ENCODE results near the gene WFDC1. TPM values are rescaled to one million over a fixed set of nuclear protein-coding genes. Genes with fewer than 3 reads are reported as not detected.

WFDC1 gene
- total RNA-seq, 2 donors from 2014 or later: 0.78 to 2.3 TPM

DNA sequence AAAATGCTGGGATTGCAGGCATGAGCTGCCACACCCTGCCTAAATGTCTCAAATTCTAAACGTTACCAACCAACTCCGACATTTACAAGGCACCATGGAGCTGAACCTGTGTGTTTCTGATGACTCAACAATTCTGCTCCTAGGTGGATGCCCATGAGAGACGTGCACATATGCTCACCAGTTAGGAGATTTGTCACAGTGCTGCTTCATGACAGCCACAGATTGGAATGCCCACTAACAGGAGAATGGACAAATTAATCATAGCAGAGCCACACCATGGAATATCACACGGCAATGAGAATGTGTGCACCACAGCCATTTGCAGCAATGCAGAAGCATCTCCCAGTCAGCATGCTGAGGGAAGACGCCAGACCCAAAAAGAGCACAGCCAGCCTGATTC lies 46.8 kb upstream of the WFDC1 start:
- TF ChIP-seq POLR2A (IDR thresholded peaks at IDR 0.05): no peak
- TF ChIP-seq, protein P1, sequence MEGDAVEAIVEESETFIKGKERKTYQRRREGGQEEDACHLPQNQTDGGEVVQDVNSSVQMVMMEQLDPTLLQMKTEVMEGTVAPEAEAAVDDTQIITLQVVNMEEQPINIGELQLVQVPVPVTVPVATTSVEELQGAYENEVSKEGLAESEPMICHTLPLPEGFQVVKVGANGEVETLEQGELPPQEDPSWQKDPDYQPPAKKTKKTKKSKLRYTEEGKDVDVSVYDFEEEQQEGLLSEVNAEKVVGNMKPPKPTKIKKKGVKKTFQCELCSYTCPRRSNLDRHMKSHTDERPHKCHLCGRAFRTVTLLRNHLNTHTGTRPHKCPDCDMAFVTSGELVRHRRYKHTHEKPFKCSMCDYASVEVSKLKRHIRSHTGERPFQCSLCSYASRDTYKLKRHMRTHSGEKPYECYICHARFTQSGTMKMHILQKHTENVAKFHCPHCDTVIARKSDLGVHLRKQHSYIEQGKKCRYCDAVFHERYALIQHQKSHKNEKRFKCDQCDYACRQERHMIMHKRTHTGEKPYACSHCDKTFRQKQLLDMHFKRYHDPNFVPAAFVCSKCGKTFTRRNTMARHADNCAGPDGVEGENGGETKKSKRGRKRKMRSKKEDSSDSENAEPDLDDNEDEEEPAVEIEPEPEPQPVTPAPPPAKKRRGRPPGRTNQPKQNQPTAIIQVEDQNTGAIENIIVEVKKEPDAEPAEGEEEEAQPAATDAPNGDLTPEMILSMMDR (IDR thresholded peaks at IDR 0.05): no peak
- Histone ChIP-seq H3K9me3 (no peaks in the 10 kb centered on the region), H3K27ac (no peak overlapping the region), H3K27me3 (no peaks in the 10 kb centered on the region), H3K4me1 (no peaks in the 10 kb centered on the region), H3K36me3 (replicated peaks in 1 of 2; ENCODE audit: insufficient read depth in 1 of 2, low read depth in 2 of 2) (no peaks in the 10 kb centered on the region), H3K4me3 (no peak overlapping the region)
- intact Hi-C loops (cut with DNase I): no loop called here
- DNase-seq: no peak
- ATAC-seq: no peak
- 61 to 64% methylated on average over 5 of the region's 5 CpGs for WGBS, 2 donors

DNA sequence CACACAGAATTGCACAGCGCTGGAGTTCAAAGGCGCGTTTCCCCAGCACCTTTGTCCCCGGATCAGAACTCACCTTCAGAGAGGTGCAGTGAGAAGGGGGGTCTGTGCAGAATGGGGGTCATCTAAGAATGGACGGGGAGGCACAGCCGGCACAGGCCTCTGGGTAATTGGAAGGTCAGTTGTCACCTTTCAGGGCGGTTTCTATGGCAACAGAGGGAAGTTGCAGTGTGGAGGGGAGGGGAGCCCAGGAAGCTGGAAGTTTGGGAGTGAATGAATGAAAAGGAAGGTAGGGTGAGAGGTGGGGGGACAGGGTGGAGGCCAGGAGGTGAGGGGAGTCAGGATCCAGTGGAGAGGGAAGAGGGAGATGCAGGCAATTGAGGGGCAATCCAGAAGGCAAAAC lies 42.5 kb upstream of the WFDC1 start:
- no peak overlapping the region for H3K4me3 ChIP-seq
- DNase-seq (no peak), ATAC-seq (no peak)
- H3K36me3 ChIP-seq (replicated peaks in 1 of 2; ENCODE audit: insufficient read depth in 1 of 2, low read depth in 2 of 2): no peaks in the 10 kb centered on the region
- intact Hi-C loops (cut with DNase I): no loop called here
- H3K9me3 ChIP-seq: no peaks in the 10 kb centered on the region
- H3K27ac ChIP-seq: no peak overlapping the region
- TF ChIP-seq, protein P1 (IDR thresholded peaks at IDR 0.05): no peak
- TF ChIP-seq POLR2A (IDR thresholded peaks at IDR 0.05): no peak
- 42 to 45% methylated on average over 7 of the region's 7 CpGs for WGBS, 2 donors
- H3K27me3 ChIP-seq: no peaks in the 10 kb centered on the region
- no peaks in the 10 kb centered on the region for H3K4me1 ChIP-seq

DNA sequence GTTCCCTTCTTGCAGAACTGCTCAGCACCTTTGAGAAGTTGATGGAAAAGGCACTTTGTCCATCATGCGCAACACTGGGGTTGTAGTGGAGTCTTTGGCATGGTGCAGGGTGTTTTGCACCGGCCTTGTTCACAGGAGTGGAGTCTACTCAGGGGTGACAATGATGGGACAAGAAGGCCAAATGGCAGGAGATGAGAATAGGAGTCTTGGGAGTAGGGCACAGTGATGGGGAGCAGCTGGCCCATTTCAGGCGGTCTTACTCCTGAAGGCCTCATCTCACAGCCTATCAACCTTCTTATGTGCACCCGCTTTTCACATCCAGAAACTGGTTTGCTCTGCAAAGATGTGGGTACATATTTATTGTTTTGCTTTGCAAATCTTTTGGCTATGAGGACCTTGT lies 41.5 kb upstream of the WFDC1 start:
- WGBS, 2 donors: 69 to 70% methylated on average over 4 of the region's 4 CpGs
- Histone ChIP-seq H3K36me3 (replicated peaks in 1 of 2; ENCODE audit: insufficient read depth in 1 of 2, low read depth in 2 of 2) (no peaks in the 10 kb centered on the region), H3K27ac (no peak overlapping the region), H3K4me1 (no peaks in the 10 kb centered on the region), H3K4me3 (no peak overlapping the region), H3K27me3 (no peaks in the 10 kb centered on the region), H3K9me3 (no peaks in the 10 kb centered on the region)
- ATAC-seq (no peak), DNase-seq (no peak)
- TF ChIP-seq, protein P1 (IDR thresholded peaks at IDR 0.05): no peak
- TF ChIP-seq POLR2A (IDR thresholded peaks at IDR 0.05): no peak
- intact Hi-C loops (cut with DNase I): no loop called here

DNA sequence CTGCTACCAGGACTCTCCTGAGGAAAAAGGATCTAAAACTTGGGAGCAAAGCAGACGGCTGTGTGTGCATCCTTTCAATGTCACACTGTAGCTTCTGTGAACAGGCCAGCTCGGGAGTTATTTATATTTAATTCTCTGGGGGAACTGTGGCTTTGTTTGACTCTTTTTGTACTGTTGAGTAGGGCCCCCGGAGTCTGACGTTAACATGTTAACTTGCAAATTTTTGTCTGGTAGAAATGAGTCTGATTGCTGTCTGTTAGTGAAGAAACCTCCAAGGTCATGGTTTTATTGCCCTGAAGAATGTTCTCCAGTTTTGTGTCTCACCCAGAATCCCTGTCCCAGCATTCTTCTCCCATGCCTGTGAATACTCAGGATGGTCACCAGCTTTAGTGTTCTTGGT lies 40.6 kb upstream of the WFDC1 start:
- no peak overlapping the region for H3K4me3 ChIP-seq
- DNase-seq (no peak), ATAC-seq (no peak)
- H3K9me3 ChIP-seq: no peaks in the 10 kb centered on the region
- no peak overlapping the region for H3K27ac ChIP-seq
- H3K36me3 ChIP-seq (replicated peaks in 1 of 2; ENCODE audit: insufficient read depth in 1 of 2, low read depth in 2 of 2): no peaks in the 10 kb centered on the region
- WGBS, 2 donors: 40 to 41% methylated on average over 4 of the region's 4 CpGs
- TF ChIP-seq, protein P1 (IDR thresholded peaks at IDR 0.05): no peak
- no peak for TF ChIP-seq POLR2A (IDR thresholded peaks at IDR 0.05)
- intact Hi-C loops (cut with DNase I): no loop called here
- no peaks in the 10 kb centered on the region for H3K4me1 ChIP-seq
- no peaks in the 10 kb centered on the region for H3K27me3 ChIP-seq

DNA sequence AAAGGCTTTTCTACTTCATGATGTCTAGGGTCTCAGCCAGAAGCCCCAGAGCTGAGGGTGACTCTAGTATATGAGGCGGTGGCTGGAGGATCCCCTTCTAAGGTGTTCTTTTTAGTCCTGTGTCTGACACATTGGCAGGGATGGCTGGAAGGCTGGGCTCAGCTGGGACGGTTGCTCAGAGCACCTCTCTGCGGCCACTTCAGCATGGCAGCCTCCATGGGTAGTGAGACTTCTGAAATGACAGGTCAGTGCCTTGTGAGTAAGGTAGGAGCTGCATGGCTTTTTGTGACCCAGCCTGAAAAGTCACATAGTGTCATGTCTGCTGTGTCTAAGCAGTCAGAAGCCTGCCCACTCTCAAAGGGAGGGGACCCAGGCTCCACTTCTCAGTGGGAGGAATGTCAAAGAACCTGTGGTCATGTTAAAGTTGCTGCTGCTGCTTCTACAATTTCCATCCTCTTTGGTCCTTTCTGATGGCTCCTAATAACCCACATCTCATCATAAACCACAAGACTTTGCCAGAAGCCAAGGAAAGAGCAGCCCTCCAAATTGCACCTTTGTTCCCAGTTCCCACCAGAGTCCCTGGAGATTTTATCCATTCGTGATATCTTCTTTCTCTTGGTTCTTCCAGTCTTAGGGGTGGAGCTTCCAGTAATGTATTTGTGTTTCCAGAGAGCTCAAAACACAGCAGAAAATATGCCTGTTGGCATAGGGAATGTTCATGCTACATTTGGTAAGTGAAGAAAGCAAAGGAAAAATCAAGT lies 39.4 kb upstream of the WFDC1 start:
- Histone ChIP-seq H3K9me3 (no peaks in the 10 kb centered on the region), H3K4me3 (no peak overlapping the region), H3K4me1 (no peaks in the 10 kb centered on the region), H3K36me3 (replicated peaks in 1 of 2; ENCODE audit: insufficient read depth in 1 of 2, low read depth in 2 of 2) (no peaks in the 10 kb centered on the region), H3K27me3 (no peaks in the 10 kb centered on the region), H3K27ac (no peak overlapping the region)
- ATAC-seq: no peak
- no peak for DNase-seq
- 75 to 77% methylated on average over 2 to 4 of the region's 4 CpGs for WGBS, 2 donors
- TF ChIP-seq, protein P1 (IDR thresholded peaks at IDR 0.05): no peak
- no peak for TF ChIP-seq POLR2A (IDR thresholded peaks at IDR 0.05)
- intact Hi-C loops (cut with DNase I): no loop called here
